K562 (cell line): ENCODE measurements around the gene HCAR2. TPM values are rescaled to one million over a fixed set of nuclear protein-coding genes. Genes with fewer than 3 reads are reported as not detected.

Experiments
- ATAC-seq: fragments of 200-7000 bp; cut with Tn5 transposase; 3 replicates; pipeline ENCODE4 v1.9.1; 2020; ENCODE audit warnings: moderate library complexity
- BruUV-seq: library from RNA; stranded (reverse); fragments of 400-500 nt; replicated peaks from 2 replicates; lab custom pipeline; 2021; lab: Mats Ljungman, UMichigan
- CTCF ChIA-PET: fragments of 300-600 bp; formaldehyde crosslinking; extraction: SDS; loops from one replicate; lab custom pipeline; 2021; ENCODE audit warnings: low intra/inter-chr PET ratio; lab: Yijun Ruan, JAX
- POLR2A ChIA-PET: fragments of 300-600, 350-650 bp; sonication (Branson Sonifier 250); formaldehyde crosslinking; extraction: SDS; loops from one replicate; lab custom pipeline; 2021; ENCODE audit warnings: antibody characterized with exemption, inconsistent platforms; lab: Yijun Ruan, JAX
- DNase-seq, 4 experiments: peaks; one replicate each; pipeline versions ENCODE4 v3.0.0 to v3.0.0-alpha.2; 2011 to 2018; ENCODE audit warnings: low spot score in 3 of 4, mixed read lengths in 3 of 4; ENCODE audit errors: extremely low read depth in 1 of 4
- FAIRE-seq: peaks from 2 replicates; lab custom pipeline; 2011; peaks lifted over from hg19 to GRCh38; lab: Jason Lieb, UNC
- H2AFZ ChIP-seq: 2 replicates; pipeline ENCODE4 v1.6.0; 2011; ENCODE audit warnings: low read depth, low read length, control low read depth, inconsistent platforms
- H3K27ac ChIP-seq: fragments of 200-600 bp; 3 replicates; pipeline ENCODE4 v1.8.0; 2011; ENCODE audit warnings: low read depth, mild to moderate bottlenecking, control low read depth, inconsistent platforms, low read length, moderate library complexity, mixed read lengths; ENCODE audit errors: extremely low read depth
- H3K27me3 ChIP-seq, 2 experiments: fragments of 300-600 bp in 1 of 2; 2 replicates in 1 of 2; 3 replicates in 1 of 2; pipeline versions ENCODE4 v1.6.0 to v1.8.0; 2011; ENCODE audit warnings: inconsistent platforms in 2 of 2, low read length in 2 of 2, mild to moderate bottlenecking in 1 of 2, mixed read lengths in 1 of 2, moderate library complexity in 1 of 2; ENCODE audit not compliant: control insufficient read depth in 2 of 2, insufficient read depth in 2 of 2
- H3K36me3 ChIP-seq: fragments of 300-600 bp; 3 replicates; pipeline ENCODE4 v1.8.0; 2011; ENCODE audit warnings: mild to moderate bottlenecking, low read length, inconsistent platforms; ENCODE audit not compliant: control insufficient read depth, insufficient read depth
- H3K4me1 ChIP-seq, 2 experiments: fragments of 200-600 bp in 1 of 2; replicated peaks in 1 of 2; 2 replicates in 1 of 2; 3 replicates in 1 of 2; pipeline versions ENCODE4 v1.5.1 to v1.8.0; 2011; ENCODE audit warnings: inconsistent platforms in 2 of 2, low read length in 2 of 2, mild to moderate bottlenecking in 1 of 2, mixed read lengths in 1 of 2, moderate library complexity in 1 of 2; ENCODE audit not compliant: control insufficient read depth in 2 of 2, insufficient read depth in 2 of 2
- H3K4me2 ChIP-seq: 2 replicates; pipeline ENCODE4 v1.6.1; 2011; ENCODE audit warnings: low read length, control low read depth, inconsistent platforms, mixed read lengths; ENCODE audit not compliant: insufficient read depth
- H3K4me3 ChIP-seq: fragments of 200-600 bp; sonication (generic), shearing (Covaris generic); 2 replicates; pipeline ENCODE4 v1.5.1; 2016; ENCODE audit warnings: control low read depth, inconsistent platforms
- H3K79me2 ChIP-seq: fragments of 200-600 bp; 3 replicates; pipeline ENCODE4 v1.8.0; 2011; ENCODE audit warnings: low read length, inconsistent platforms; ENCODE audit not compliant: control insufficient read depth, insufficient read depth
- H3K9ac ChIP-seq, 2 experiments: 2 replicates each; pipeline versions ENCODE4 v1.6.0 to v1.6.1; 2011; ENCODE audit warnings: low read depth in 2 of 2, low read length in 2 of 2, control low read depth in 1 of 2, inconsistent platforms in 1 of 2, mild to moderate bottlenecking in 1 of 2, mixed read lengths in 1 of 2; ENCODE audit not compliant: insufficient read depth in 1 of 2
- H3K9me1 ChIP-seq: one replicate; pipeline ENCODE4 v1.6.0; 2011; ENCODE audit warnings: inconsistent platforms, mild to moderate bottlenecking, low read length, moderate library complexity; ENCODE audit not compliant: control insufficient read depth, insufficient read depth
- H3K9me3 ChIP-seq: replicated peaks from 2 replicates; pipeline ENCODE4 v1.5.1; 2011; ENCODE audit warnings: low read depth, low read length, inconsistent platforms; ENCODE audit not compliant: control insufficient read depth, insufficient read depth
- H4K20me1 ChIP-seq: replicated peaks from 2 replicates; pipeline ENCODE4 v1.6.1; 2011; ENCODE audit warnings: low read length, inconsistent platforms, mixed read lengths; ENCODE audit not compliant: control insufficient read depth, insufficient read depth
- CXXC5 ChIP-seq: fragments of 250-450 bp; sonication (Bioruptor Pico); IDR thresholded peaks from 2 replicates; pipeline ENCODE4 v1.8.0; 2022; ENCODE audit warnings: inconsistent platforms, mild to moderate bottlenecking, moderate library complexity
- ELF2 ChIP-seq: fragments of 250-450 bp; sonication (Bioruptor Pico); IDR thresholded peaks from 2 replicates; pipeline ENCODE4 v1.5.0; 2021; ENCODE audit warnings: mild to moderate bottlenecking
- ETS2 ChIP-seq: IDR thresholded peaks from 2 replicates; pipeline ENCODE4 v1.6.1; 2016; ENCODE audit warnings: borderline replicate concordance, missing genetic modification characterization, mild to moderate bottlenecking, moderate library complexity, missing compliant biosample characterization; ENCODE audit not compliant: poor library complexity, severe bottlenecking
- OTX1 ChIP-seq: fragments of 450-650 bp; formaldehyde crosslinking; IDR thresholded peaks from 2 replicates; pipeline ENCODE4 v1.4.0; 2022; ENCODE audit warnings: mild to moderate bottlenecking
- PTBP1 ChIP-seq: fragments of 200-400 bp; formaldehyde crosslinking; IDR thresholded peaks from 2 replicates; pipeline ENCODE4 v1.6.1; 2017; ENCODE audit warnings: low read depth, low read length
- RERE ChIP-seq: sonication (generic); formaldehyde crosslinking; IDR thresholded peaks from 2 replicates; pipeline ENCODE4 v1.8.0; 2023; ENCODE audit warnings: missing genetic modification reagents, mild to moderate bottlenecking, borderline replicate concordance
- TAL1 ChIP-seq: fragments of 450-650 bp; IDR thresholded peaks from 2 replicates; pipeline ENCODE4 v1.6.1; 2016; ENCODE audit warnings: mild to moderate bottlenecking
- TFAP4 ChIP-seq: sonication (generic); formaldehyde crosslinking; IDR thresholded peaks from 2 replicates; pipeline ENCODE4 v1.8.0; 2022; ENCODE audit warnings: missing genetic modification reagents, mild to moderate bottlenecking, moderate library complexity, borderline replicate concordance
- TRIM25 ChIP-seq: fragments of 450-650 bp; IDR thresholded peaks from 2 replicates; pipeline ENCODE4 v1.7.0; 2016; ENCODE audit warnings: borderline replicate concordance
- WHSC1 ChIP-seq: IDR thresholded peaks from one replicate; pipeline ENCODE4 v1.6.1; 2012; ENCODE audit warnings: low read length, control low read depth, inconsistent platforms
- YBX1 ChIP-seq: fragments of 450-650 bp; IDR thresholded peaks from 2 replicates; pipeline ENCODE4 v1.7.1; 2016; ENCODE audit warnings: mild to moderate bottlenecking
- ZBTB17 ChIP-seq: fragments of 450-650 bp; formaldehyde crosslinking; IDR thresholded peaks from 2 replicates; pipeline ENCODE4 v1.4.0; 2020; ENCODE audit warnings: mild to moderate bottlenecking
- ZNF212 ChIP-seq: fragments of 450-650 bp; formaldehyde crosslinking; IDR thresholded peaks from 2 replicates; pipeline ENCODE4 v1.4.0; 2020; ENCODE audit warnings: mild to moderate bottlenecking
- ZNF507 ChIP-seq: conservative IDR thresholded peaks from 2 replicates; pipeline ENCODE4 v1.6.1; 2017; ENCODE audit warnings: missing genetic modification characterization, missing compliant biosample characterization
- WGBS: fragments of 100-300 bp; shearing (Covaris generic); methylation state at CpG from one replicate; pipeline ENCODE4 v1.1.6; 2016; ENCODE audit warnings: low coverage, mixed read lengths; ENCODE audit not compliant: insufficient coverage; ENCODE audit errors: missing lambda C conversion rate; 5-methylcytosine and 5-hydroxymethylcytosine counted together
- in situ Hi-C: fragments of 300-500 bp; cut with MboI; formaldehyde crosslinking; loops from 4 replicates; pipeline ENCODE4 v1.15.0; 2018; ENCODE audit warnings: inconsistent platforms, mixed read lengths
- intact Hi-C: fragments of 100-400 bp; cut with micrococcal nuclease; formaldehyde crosslinking; loops from 2 replicates; pipeline ENCODE4 v1.14.2; 2022
- polyA plus RNA-seq, 8 experiments: library from polyadenylated mRNA; depleted of rRNA in 4 of 8; stranded (reverse) in 5 of 8; unstranded in 3 of 8; fragments of >200 nt; fragmentation: Nextera tagmentation in 2 of 8; fragmentation: Illumina TruSeq in 1 of 8; extraction: Ambion mirVana in 2 of 8; extraction: Trizol in 1 of 8; gene quantifications; 2 replicates each; pipeline versions ENCODE4 v1.2.1 to v1.2.3, GENCODE V29; 2011 to 2014; ENCODE audit warnings: inconsistent platforms in 1 of 8, missing spikeins in 1 of 8
- total RNA-seq, 7 experiments: library from RNA; depleted of rRNA in 6 of 7; stranded (reverse); fragments of >200 nt in 6 of 7; fragmentation: Illumina TruSeq in 2 of 7; extraction: Trizol in 2 of 7; gene quantifications; 2 replicates each; pipeline versions ENCODE4 v1.2.1 to v1.2.3, GENCODE V29; 2011 to 2021; ENCODE audit warnings: low replicate concordance in 1 of 7

HCAR2 gene
- total and polyA plus RNA-seq, 9 of the 15 experiments (the other 6 are each of a cell fraction or from before 2014, with no cell fraction given): not detected

GRCh38 chr12:122656298-122656697 lies 46.9 kb downstream of the HCAR2 start:
- Histone ChIP-seq H2AFZ (no peak overlapping the region), H3K9me1 (no peaks in the 10 kb centered on the region), H3K27me3 (peaks cover 0 to 6% of the 10 kb centered on the region in 2 experiments; a peak in 1 of 5 replicates), H3K9ac (no peak overlapping the region), H3K9me3 (no peaks in the 10 kb centered on the region), H3K4me1 (no peaks in the 10 kb centered on the region; a peak in 1 of 5 replicates), H3K4me3 (no peak overlapping the region), H3K79me2 (no peaks in the 10 kb centered on the region), H4K20me1 (no peaks in the 10 kb centered on the region), H3K27ac (no peak overlapping the region), H3K36me3 (no peaks in the 10 kb centered on the region), H3K4me2 (no peak overlapping the region)
- WGBS: 56% methylated on average over 3 of the region's 3 CpGs
- ChIA-PET POLR2A (interaction anchor here (0.6 to 1.7 kb wide), 2 partner anchors 15 to 149 kb away, joined by 3 to 4 read pairs; no protein-coding TSS in a partner anchor), CTCF (no interaction called here)
- DNase-seq: no peak
- ATAC-seq: no peak
- FAIRE-seq: no peak
- in situ Hi-C loops: no loop called here
- no TSS peak for BruUV-seq
- intact Hi-C loops: no loop called here
- TF ChIP-seq ZBTB17 (CRISPR knock-in tag): no peak
- no peak for TF ChIP-seq WHSC1
- TF ChIP-seq ZNF507 (tag): no peak
- TF ChIP-seq ZNF212: no peak
- TF ChIP-seq TRIM25: no peak
- no peak for TF ChIP-seq RERE (CRISPR knock-in tag)
- TF ChIP-seq YBX1: no peak
- no peak for TF ChIP-seq CXXC5
- no peak for TF ChIP-seq TAL1
- TF ChIP-seq ETS2 (tag): no peak
- TF ChIP-seq ELF2: no peak
- TF ChIP-seq PTBP1: no peak
- no peak for TF ChIP-seq OTX1 (CRISPR knock-in tag)
- TF ChIP-seq TFAP4 (CRISPR knock-in tag): no peak
